NCI-H2196 treated with DMSO at 0.1 percent for 48 hours (cell line): ENCODE results near the gene PARP9.

Source experiments
- DNase-seq: peaks from one replicate; lab custom pipeline; 2025; ENCODE audit not compliant: unreplicated experiment; lab: John Stamatoyannopoulos, UW

PARP9 gene

DNA sequence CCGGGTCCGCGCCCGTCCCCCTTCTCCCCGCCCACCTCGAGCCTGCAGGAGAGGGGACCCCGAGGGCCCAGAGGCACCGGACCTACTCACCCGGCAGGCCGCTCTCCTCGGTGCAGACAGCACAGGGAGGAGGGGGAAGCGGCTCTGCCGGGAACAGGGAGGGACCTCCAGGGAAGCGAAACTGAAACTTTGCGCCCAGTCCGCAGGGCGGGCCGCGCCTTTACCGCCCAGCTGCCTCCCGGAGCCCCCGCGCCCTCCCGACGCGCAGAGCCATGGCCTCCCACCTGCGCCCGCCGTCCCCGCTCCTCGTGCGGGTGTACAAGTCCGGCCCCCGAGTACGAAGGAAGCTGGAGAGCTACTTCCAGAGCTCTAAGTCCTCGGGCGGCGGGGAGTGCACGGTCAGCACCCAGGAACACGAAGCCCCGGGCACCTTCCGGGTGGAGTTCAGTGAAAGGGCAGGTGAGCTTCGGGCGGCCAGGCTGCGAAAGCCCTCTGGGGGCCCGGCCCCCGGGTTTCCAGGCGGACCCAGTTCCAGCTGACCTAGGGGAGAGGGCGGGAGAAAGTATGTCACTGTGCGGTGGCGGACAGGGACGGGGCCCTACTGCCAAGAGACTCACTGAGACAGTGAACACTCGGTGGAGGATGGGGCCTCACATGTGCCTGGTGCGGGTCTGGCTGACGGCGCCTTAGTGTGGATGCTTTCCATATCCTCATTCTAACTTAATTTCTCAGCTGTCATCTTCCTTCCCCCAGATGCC, at the start of gene PARP9, which contains the start of gene DTX3L:
TSS of gene PARP9 (minus strand) at position 146 of the 758 bp plus-strand sequence. CDS start 4,680 bp downstream, outside the sequence.
TSS of gene DTX3L (plus strand) at position 184 of the 758 bp plus-strand sequence. CDS start at position 273, 89 bp downstream.
- peak; percentile 87 for DNase-seq

DNA sequence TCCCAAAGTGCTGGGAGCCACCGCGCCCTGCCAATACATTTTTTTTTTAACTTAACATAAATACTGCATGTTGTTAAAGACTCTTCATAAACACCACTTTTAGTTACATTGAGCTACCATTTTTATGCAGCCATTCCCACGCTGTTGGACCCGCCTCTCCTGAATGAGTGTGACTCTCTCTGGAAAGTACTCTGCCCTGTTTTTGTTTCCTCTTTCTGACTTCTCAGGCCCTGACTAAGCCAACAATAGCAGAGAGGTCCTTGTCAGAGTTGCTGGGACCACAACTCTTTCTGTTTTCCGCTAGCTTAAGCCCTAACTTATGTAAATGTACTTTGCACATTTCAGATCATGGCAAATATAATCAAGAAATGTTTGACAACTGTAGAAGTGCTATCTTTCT, 48.6 kb upstream of the PARP9 start:
- no peak for DNase-seq

DNA sequence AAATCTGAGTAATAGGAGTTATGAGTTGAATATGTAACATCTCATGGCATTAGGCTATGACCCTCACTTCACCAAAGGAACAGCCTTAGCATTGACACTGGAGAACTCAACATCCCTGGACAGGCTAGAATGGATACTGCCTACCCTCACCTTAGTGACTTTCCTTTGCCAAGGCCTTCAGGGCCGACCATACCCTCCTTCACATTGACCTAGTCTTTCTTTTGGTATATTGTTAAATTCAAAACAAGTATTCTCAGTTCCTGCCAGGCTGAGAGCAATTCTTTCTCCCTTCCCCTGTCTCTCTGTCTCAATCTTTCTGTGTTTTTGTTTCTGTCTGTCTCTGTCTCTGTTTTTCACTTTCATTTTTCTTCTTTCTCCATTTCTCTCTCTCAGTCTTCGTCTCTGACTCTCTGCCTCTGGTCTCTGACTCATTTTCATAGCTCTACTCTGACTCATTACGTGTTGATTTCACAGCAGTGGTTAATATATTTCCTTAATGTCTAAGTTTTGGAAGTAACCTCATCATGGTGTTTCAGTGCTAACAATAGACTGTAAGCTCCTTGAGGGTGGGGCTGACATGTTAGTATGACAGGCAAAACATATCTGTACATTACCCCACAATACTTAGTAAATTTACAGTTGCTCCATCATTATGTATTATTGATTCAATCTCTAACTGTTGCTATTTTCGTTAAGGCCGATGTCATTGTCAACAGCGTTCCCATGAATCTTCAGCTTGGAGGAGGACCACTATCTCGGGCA, 45.9 kb upstream of the PARP9 start:
- no peak for DNase-seq

DNA sequence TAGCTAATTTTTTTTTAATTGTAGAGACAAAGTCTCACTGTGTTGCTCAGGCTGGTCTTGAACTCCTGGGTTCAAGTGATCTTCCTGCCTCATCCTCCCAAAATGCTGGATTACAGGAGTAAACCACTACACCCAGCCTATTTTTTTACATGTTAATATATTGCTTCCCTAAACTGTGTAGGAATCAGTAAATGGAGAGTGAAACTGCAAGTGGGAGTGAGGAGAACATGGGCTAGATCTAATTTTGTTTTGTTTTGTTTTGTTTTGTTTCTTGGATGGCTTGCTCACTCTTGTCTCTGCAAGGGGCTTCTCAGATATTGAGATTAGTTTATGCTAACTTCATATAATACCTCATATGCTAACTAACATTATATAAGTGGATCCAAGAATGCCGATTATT, 44.8 kb upstream of the PARP9 start:
- no peak for DNase-seq

DNA sequence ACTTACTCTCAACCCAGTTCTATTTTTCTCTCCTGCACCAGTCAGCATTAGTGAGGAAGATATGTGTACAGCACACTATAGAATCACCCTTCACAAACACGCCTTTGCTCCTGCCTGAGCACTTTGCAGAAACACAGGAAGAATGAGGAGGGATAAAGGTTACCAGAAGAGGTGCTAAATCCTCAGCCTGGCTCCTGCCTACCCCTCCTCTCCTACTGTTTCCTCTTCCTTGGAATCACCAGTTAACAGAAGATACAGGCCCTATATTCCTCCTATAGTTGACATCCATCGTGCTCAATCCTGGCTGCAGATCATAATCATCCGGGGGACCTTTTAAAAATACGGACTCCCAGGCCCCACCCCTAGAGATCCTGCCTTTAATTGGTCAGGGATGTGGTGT, 42.2 kb upstream of the PARP9 start:
- DNase-seq, result no peak

DNA sequence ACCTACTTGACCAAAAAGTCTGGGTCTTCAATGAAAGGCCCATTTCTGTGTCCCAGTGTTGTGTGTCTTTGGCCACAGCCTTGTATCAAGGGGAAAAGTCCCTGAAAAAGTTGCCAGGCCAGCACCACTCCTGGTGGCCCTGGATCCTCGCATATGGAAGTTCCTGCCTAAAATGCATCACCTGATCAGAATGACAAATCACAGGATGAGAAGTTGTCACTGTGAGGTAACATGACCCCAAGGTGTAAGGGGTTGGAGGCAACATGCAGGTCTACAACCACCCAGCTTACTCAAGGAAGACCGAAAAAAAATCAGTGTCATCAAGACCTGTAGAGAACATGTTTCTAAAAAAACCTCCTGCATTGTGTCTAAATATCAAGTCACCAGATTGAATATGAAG, 39.0 kb upstream of the PARP9 start:
- DNase-seq, result no peak

DNA sequence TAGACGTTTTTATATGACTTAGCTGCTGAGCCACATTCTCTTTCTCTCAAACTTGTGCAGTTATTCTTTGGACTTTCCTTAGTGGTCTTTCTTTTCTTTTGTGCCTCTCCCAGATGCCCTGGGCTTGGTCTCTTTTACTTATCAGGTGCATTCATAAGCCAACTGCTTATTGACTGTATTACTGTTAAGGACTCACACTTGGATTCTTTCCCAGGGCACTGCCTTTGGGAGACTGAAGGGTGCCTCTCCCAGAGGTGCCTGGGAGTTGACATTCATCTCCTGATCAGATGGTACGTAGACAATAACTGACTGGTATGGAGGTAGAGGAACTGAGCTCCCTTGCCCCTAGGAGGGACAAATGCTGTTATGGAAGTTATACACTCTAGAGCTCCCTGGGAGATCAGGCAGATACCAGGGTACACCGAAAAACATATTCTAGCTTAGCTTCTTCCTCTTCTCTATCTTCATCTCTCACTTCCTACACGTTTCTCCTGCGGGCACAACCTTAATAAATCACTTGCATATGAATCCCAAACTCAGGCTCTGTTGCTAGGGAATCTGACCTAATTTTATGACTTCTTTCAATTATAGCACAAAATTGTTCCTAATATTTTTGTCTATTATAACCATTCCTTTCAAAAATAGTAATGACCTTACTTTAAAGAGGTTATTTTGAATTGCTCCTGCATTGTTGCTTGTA, 38.1 kb upstream of the PARP9 start:
- DNase-seq, result no peak

DNA sequence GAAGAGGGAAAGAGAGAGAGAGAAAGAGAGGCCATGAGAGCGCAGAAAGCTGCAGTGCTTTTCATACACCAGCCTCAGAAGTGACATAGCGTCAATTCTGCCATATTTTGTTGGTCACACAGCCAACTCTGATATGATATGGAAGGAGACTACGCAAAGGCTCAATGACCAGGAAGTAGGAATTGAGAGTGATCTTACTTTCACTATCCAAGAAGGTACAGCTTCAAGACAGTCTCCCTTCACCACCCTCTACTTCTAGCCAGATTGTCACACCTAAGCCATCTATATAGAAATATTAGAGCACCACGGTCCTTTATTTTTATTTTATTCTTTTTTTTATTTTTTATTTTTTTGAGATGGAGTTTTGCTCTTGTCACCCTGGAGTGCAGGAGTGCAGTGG, 34.5 kb upstream of the PARP9 start:
- no peak for DNase-seq

DNA sequence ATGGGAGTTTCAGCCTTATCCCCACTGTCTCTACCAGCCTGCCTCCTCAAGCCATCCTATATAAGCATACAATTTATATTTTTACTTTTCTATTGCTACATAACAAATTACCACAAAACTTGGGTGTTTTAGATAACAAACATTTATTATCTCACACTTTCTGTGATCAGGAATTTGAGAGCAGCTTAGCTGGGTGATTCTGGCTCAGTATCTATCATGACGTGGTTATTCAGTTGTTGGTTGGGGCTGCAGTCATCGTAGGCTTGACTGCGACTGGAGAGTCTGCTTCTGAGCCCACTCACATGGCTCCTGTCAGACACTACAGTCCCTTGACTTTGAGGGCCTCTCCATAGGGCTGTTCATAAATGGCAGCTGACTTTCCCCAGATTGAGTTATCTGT, 34.1 kb upstream of the PARP9 start:
- no peak for DNase-seq

DNA sequence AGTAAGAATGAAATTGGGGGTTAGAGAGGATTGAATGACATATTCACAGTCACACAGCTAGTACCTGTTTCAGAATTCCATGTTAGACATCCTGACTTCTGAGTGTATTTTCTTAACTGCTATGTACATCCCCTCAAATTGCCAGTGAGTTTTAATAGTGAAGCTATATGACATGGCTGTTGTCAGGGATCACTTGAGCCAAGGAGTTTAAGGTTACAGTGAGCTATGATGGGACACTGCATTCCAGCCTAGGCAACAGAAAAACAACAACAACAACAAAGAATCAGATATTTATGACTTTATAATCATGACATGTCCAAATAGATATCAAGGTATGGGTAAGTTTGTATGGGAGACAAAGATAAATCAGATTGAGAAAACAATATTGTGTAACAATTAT, 29.9 kb upstream of the PARP9 start:
- DNase-seq, result no peak

DNA sequence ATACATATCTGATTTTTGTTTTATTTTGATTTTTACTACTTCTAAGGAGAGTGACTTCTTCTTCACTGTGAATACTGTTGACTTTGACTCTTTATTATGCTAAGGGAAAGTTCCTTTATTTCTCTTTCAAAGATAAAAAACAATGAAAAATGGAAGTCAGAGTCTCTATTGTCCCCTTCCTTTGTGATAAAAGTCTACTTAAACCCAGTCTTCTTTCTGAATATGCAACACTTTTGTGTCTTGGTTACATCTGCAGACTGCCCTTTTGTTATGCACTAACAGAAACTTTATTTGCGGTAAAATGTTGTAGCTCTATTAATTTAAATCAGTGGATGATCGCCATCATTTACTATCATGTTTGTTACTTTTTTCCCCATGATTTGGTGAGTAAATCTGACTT, 26.5 kb upstream of the PARP9 start:
- no peak for DNase-seq

DNA sequence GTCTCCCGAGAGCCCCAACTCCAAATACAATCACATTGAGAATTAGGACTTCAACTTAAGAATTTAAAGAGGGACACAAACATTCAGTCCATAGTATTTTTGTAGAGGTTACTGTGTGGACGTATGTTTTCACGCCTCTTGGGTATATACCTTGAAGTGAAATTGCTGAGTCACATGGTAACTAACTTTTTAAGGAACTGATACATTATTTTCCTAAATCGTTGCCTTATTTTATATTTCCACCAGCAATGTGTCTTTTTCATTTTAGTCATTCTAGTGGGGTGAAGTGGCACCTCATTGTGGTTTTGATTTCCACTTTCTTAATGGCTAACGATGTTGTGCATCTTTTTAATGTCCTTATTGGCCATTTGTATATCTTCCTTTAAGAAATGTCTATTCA, 25.2 kb upstream of the PARP9 start:
- DNase-seq, result no peak

DNA sequence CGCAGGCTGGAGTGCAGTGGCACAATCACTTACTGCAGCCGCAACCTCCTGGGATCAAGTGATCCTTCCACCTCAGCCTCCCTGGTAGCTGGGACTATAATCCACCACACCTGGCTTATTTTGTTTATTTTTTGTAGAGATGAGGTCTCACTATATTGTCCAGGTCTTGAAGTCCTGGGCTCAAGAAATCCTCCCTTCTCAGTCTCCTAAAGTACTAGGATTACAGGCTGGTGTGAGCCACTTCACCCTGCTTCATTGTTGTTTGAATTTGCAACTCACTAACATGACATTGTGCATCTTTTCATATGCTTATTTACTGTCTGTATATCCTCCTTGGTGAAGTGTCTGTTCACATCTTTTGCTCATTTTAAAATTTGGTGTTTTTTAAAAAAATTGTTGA, 23.5 kb upstream of the PARP9 start:
- no peak for DNase-seq

DNA sequence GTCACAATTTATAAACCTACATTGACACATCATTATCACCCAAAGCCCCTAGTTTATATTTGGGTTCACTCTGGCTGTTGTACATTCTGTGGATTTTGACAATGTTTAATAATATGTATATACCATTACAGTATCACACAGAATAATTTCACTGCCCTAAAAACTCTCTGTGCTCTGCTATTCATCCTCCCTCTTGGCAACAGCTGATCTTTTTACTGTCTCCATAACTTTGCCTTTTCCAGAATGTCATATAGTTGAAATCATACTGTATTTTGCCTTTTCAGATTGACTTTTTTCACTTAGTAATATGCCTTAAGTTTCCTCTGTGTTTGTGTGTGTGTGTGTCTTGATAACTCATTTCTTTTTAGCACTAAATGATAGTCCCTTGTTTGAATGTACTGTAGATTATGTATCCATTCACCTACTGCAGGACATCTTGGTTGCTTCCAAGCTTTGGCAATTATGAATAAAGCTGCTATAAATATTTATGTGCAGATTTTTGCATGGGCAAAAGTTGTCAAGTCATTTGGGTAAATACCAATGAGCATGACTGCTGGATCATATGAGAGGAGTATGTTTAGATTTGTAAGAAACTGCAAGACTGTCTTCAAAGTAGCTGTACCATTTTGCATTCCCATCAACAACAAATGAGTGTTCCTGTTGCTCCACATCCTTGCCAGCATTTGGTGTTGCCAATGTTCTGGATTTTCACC, 22.8 kb upstream of the PARP9 start:
- DNase-seq, result no peak

DNA sequence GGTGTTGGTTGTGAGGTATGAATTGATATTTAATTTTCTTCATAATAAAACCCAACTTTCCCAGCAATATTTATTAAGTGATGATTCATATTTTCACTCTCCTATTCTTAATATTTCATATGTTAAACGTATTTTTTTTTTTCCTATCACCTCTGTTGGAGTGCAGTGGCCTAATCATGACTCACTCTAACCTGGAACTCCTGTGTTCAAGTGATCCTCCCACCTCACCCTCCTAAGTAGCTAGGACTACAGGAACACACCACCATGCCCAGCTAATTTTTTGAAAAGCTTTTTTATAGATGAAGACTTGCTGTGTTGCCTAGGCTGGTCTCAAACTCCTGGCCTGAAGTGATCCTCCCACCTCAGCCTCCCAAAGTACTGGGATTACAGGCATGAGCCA, 22.0 kb upstream of the PARP9 start:
- no peak for DNase-seq

DNA sequence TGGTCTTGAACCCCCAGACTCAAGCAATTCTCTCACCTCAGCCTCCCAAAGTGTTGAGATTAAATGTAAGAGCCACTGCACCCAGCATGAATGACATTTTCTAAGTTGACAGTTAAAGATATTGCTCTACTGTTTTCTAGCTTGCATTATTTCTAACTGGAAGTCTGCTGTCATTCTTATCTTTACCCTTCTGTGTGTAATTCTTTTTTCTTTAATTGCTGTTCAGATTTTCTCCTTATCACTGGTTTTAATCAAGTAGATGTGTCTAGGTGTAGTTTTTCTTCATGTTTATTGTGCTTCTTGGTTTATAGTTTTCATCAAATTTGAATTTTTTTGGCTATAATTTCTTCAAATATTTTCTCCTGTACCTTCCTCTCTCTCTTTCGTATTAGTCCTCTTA, 18.3 kb upstream of the PARP9 start:
- DNase-seq, result no peak

DNA sequence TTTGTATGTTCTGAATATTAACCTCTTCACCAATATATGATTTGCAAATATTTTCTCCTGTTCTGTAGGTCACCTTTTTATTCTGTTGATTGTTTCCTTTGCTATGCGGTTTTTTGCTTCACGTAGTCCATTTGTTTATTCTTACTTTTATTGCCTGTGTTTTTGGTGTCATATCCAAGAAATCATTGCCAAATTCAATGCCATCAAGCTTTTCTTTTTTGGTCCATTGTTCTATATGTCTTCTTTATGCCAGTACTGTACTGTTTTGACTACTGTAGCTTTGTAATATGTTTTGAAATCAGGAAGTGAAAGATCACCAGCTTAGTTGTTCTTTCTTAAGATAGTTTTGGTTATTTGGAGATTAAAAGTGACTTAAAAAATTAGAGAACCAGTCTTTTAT, 17.5 kb upstream of the PARP9 start:
- DNase-seq, result no peak

DNA sequence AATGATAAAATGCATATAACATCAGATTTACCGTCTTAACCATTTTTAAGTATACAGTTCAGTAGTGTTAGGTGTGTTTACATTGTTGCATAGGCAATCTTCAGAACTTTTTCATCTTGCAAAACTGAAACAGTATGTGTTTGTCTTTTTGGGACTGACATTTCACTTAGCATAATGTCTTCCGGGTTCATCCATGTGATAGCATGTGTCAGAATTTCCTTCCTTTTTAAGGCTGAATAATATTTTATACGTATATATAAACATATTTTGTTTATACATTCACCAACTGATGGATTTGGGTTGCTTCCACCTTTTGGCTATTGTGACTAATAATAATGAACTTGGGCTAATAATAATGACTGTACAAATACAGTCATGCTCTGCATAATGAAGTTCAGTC, 16.4 kb upstream of the PARP9 start:
- no peak for DNase-seq

DNA sequence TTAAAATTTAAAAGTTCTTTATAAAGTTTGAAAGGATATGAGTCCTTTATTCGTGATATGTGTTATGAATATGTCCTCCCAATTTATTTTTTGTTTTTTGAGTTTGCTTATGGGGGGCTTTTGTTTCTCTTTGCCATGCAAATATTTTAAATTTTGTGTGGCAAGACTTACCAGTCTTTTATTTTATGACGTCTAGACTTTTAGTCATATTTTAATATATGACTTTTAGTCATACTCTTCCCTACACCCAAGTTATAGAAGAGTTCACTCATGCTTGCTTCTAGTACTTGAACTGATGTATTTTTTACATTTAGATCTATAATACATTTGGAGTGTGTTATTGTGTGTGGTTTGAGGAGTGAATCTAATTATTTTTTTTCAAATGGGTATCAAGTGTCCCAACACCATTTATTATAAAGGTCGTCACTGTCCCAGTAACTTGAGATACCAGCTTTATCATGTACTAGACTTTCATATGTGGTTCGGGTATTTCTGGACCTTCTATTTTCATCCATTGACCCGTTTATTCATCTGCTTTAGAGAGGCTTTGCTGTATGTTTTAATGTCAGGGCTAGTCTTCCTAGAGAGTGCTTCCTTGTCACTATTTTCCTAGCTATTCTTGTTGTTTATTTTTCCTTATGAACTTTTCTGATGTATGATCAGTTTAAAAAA, 14.1 kb upstream of the PARP9 start:
- DNase-seq, result no peak

DNA sequence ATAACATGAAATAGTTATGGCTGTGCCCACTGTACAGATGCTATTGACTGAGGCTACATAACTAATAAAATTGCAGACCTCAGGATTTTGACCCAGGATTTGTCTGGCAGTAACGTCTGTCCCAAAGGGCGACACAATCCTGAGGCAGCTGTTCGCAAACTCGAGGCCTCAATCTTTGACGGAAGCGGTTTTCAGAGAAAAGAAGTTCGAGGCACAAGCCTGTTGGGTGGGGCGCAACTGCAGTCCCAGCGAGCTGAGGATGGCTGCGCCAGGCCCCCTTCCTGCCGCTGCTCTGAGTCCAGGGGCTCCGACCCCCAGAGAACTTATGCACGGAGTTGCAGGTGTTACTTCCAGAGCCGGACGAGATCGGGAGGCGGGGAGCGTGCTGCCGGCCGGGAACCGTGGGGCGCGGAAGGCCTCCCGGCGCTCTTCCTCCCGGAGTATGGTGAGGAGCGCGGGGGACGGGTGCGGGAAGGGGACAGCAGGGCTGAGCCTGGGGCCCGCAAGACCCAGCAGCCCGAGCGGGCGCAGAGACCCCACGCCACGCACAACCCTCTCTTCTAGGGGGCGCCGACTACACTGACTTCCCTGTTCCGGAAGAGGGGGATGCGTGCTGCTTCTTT, 13.4 kb upstream of the PARP9 start, which contains the start of gene PARP15:
TSS of gene PARP15 (plus strand) at position 242 of the 623 bp plus-strand sequence. CDS start at position 260, 18 bp downstream.
- DNase-seq, result no peak
